Measurements from ENCODE around the gene FAM180A.

Gene FAM180A

DNA sequence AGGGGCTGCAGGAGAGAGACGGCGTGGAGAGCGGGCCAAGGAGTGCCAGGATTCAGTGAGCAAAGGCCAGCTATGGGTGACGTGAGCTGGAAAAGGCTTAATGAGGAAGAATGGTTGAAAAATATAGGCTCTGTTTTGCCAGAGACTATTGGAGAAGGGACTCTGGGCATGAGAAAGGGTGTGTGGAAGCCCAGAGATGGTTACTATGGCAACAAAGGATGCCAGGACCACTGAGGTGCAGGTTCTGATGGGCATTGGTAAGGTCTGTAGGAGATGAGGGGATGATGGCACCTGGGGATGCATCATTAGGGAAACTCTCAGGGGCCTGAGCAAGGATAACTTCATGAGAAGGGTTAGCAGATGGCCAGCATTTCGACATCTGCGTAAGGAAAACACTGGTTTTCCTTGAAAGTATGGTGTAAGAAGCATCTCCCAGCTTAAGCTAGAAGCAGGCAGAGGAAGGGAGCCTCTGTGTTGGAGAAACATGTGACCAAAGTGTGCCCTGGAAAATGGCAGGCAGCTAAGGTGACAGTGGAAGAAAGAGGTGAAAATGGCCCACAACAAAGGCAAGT is 21.6 kb upstream of the FAM180A start:
- H3K27me3 ChIP-seq (replicated peaks) = no peaks in the 10 kb centered on the region
- no peak overlapping the region for H3K4me3 ChIP-seq (ENCODE audit: low read depth, low read length)
- no peak for DNase-seq
- H3K27ac ChIP-seq = no peak overlapping the region
- in situ Hi-C loops (cut with HindIII; ENCODE audit: low pct_ligation_motif_present, low sequenced_read_pairs) = no loop called here
- TF ChIP-seq, protein P1, sequence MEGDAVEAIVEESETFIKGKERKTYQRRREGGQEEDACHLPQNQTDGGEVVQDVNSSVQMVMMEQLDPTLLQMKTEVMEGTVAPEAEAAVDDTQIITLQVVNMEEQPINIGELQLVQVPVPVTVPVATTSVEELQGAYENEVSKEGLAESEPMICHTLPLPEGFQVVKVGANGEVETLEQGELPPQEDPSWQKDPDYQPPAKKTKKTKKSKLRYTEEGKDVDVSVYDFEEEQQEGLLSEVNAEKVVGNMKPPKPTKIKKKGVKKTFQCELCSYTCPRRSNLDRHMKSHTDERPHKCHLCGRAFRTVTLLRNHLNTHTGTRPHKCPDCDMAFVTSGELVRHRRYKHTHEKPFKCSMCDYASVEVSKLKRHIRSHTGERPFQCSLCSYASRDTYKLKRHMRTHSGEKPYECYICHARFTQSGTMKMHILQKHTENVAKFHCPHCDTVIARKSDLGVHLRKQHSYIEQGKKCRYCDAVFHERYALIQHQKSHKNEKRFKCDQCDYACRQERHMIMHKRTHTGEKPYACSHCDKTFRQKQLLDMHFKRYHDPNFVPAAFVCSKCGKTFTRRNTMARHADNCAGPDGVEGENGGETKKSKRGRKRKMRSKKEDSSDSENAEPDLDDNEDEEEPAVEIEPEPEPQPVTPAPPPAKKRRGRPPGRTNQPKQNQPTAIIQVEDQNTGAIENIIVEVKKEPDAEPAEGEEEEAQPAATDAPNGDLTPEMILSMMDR (IDR thresholded peaks at IDR 0.05; ENCODE audit: low read depth, low read length, missing control alignments) = no peak
- no peaks in the 10 kb centered on the region for H3K36me3 ChIP-seq (replicated peaks)

DNA sequence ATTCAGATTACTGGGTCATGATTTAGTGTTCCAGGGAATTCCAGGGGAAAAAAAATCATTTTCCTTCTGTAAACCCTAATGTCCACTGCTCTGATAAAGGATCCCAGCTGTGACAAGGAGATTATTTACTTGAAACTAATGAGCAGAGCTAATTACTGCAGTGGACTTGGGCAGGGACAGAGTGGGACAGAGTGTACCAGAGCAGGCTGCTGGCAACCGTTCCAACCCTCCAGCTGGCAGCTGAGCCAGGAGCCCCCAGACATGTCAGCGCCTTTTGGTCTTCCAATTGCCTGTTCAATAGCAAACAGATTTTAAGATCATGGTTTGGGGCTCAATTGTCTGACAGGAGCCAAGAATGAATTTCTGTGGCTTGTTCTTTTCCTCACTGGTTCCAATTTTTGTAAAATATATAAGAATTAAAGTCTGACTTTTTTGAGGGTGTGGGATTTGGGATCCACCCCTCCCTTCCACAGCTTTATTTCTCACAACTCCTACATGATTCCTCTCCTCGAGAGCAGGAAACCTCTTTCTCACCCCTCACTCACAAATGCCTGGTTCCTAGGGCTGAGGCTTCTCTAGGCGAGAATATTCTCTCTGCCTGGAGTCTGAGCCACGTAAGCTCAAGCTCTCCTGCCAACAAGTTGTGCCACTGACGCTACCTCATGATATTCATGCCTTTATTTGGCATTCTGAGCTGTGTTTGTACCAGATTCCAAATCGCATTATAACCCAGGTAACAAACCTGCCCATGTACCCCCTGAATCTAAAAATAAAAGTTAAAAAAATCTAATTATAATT is 20.6 kb upstream of the FAM180A start:
- Histone ChIP-seq H3K27ac (no peak overlapping the region), H3K4me3 (ENCODE audit: low read depth, low read length) (no peak overlapping the region), H3K27me3 (replicated peaks) (no peaks in the 10 kb centered on the region), H3K36me3 (replicated peaks) (no peaks in the 10 kb centered on the region)
- DNase-seq = no peak
- in situ Hi-C loops (cut with HindIII; ENCODE audit: low pct_ligation_motif_present, low sequenced_read_pairs) = no loop called here
- TF ChIP-seq, protein P1 (IDR thresholded peaks at IDR 0.05; ENCODE audit: low read depth, low read length, missing control alignments) = no peak

DNA sequence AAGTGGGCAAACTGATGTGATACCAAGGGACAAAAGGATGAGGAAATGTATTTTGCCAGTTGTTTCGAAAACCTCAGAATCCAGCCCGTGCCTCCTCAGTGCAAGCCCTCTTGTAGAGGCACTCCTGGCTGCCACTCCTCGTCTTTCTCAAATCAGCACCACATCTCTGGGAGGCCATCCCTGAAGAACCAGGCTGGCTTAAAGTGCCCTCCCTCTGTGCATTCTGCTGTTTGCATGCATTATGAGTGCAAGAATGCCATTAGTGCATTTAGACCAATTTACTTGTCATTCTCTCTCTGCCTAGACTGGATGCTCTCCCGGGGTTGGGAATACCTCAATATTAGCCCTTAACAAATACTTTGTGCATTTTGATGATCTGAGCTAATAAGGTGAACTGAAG is 19.9 kb upstream of the FAM180A start:
- H3K27ac ChIP-seq = no peak overlapping the region
- no peak for DNase-seq
- H3K36me3 ChIP-seq (replicated peaks) = no peaks in the 10 kb centered on the region
- no peaks in the 10 kb centered on the region for H3K27me3 ChIP-seq (replicated peaks)
- no peak overlapping the region for H3K4me3 ChIP-seq (ENCODE audit: low read depth, low read length)
- in situ Hi-C loops (cut with HindIII; ENCODE audit: low pct_ligation_motif_present, low sequenced_read_pairs) = no loop called here
- TF ChIP-seq, protein P1 (IDR thresholded peaks at IDR 0.05; ENCODE audit: low read depth, low read length, missing control alignments) = no peak

DNA sequence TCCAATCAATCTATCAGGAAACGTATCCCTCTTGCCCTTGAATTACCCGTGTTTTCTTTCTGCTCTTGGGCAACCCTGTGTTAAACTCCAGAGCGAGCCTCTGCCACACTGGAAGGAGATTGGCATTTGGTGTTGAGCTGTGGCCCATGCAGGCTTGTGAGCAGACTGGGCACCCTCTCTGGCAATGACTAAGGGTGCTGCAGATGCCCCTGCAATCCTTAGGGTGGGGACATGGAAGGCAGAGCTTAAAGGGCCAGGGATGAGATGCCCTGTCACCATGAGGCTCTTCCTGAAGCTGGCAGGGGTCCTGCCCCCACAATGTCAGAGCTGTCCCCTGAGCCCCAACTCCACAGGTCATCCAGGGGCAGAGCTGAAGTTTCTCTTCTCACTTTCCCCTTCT is 19.5 kb upstream of the FAM180A start:
- TF ChIP-seq, protein P1 (IDR thresholded peaks at IDR 0.05; ENCODE audit: low read depth, low read length, missing control alignments) = no peak
- Histone ChIP-seq H3K4me3 (ENCODE audit: low read depth, low read length) (no peak overlapping the region), H3K27me3 (replicated peaks) (no peaks in the 10 kb centered on the region), H3K27ac (no peak overlapping the region), H3K36me3 (replicated peaks) (no peaks in the 10 kb centered on the region)
- no peak for DNase-seq
- in situ Hi-C loops (cut with HindIII; ENCODE audit: low pct_ligation_motif_present, low sequenced_read_pairs) = no loop called here

DNA sequence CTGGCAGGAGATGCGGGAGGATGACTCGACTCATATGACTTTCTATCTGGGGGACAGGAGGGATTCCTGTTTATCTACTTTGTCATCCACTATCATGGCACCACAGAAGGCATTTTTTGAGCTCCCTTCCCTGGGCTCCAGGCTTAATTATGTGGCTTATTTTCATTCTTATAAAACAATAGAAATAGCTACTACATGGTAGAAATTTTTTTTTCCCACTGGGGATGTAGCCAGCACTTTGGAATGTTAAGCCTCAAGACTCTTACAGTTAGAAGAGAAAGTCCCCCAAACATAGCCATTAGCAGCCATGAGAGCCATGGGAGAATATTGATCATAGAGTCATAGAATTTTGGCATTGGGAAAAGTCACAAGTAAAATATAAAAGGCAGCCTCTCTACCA is 14.6 kb upstream of the FAM180A start:
- TF ChIP-seq, protein P1 (IDR thresholded peaks at IDR 0.05; ENCODE audit: low read depth, low read length, missing control alignments) = no peak
- in situ Hi-C loops (cut with HindIII; ENCODE audit: low pct_ligation_motif_present, low sequenced_read_pairs) = no loop called here
- no peaks in the 10 kb centered on the region for H3K36me3 ChIP-seq (replicated peaks)
- no peak overlapping the region for H3K4me3 ChIP-seq (ENCODE audit: low read depth, low read length)
- DNase-seq = no peak
- H3K27ac ChIP-seq = no peak overlapping the region
- H3K27me3 ChIP-seq (replicated peaks) = no peaks in the 10 kb centered on the region

Measured in brain microvascular endothelial cell (primary cell).